Measurements from ENCODE around the gene CFAP74.

- TF ChIP-seq, protein P1, sequence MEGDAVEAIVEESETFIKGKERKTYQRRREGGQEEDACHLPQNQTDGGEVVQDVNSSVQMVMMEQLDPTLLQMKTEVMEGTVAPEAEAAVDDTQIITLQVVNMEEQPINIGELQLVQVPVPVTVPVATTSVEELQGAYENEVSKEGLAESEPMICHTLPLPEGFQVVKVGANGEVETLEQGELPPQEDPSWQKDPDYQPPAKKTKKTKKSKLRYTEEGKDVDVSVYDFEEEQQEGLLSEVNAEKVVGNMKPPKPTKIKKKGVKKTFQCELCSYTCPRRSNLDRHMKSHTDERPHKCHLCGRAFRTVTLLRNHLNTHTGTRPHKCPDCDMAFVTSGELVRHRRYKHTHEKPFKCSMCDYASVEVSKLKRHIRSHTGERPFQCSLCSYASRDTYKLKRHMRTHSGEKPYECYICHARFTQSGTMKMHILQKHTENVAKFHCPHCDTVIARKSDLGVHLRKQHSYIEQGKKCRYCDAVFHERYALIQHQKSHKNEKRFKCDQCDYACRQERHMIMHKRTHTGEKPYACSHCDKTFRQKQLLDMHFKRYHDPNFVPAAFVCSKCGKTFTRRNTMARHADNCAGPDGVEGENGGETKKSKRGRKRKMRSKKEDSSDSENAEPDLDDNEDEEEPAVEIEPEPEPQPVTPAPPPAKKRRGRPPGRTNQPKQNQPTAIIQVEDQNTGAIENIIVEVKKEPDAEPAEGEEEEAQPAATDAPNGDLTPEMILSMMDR (conservative IDR thresholded peaks at IDR 0.05; ENCODE audit: low read depth, low read length) = no peak
- no peak for TF ChIP-seq EZH2 (IDR thresholded peaks at IDR 0.05; ENCODE audit: low read length, unreplicated experiment)
- no peak for TF ChIP-seq EZH2phosphoT487 (IDR thresholded peaks at IDR 0.05; ENCODE audit: borderline replicate concordance, low read length)
These were observed 64.8 kb downstream of the CFAP74 start for GRCh38 chr1:1938613-1939295.

Data from PC-3 (cell line).